DMS114 treated with DMSO at 0.1 percent for 48 hours (cell line): ENCODE results near the gene ARHGEF26.

ENCODE experiments used
- DNase-seq: peaks from one replicate; lab custom pipeline; 2025; ENCODE audit not compliant: unreplicated experiment; lab: John Stamatoyannopoulos, UW

ARHGEF26 gene

DNA sequence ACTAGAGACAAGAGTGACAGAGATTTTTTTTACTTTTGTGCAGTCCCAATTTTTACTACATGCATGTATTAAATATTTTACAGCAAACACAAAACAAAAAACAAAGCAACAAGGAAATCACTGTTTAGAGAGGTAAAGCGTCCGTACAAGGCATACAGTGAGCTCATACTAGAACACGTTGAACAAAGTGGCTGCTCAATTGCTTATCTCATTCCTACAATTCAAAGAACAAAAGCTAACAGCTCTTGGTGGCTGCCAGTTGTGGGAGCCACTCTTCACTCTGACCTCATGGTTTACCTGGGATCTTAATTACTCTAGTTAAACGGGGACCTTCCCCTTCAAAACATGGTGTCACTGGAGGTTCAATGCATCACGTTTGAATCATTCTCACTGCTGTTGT, 7.6 kb upstream of the ARHGEF26 start:
- DNase-seq, result no peak

DNA sequence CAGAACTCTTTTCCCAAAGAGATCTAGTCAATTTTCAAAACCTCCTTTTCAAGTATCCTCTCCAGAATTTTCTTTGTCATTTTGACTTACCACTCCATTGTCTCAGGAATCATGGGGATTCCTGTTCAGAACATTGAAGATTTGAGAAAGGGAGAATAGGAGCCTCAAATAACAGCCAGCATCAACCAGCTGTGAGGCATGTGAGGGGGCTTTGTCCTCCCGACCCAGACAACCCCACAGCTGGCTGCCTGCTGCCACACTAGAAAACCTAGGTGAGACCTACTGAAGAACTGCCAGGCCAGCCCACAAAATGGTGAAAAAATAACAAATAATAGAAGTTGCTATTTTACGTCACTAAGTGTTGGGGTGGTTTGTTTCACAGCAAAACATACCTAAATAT, 5.9 kb upstream of the ARHGEF26 start:
- DNase-seq, result no peak

DNA sequence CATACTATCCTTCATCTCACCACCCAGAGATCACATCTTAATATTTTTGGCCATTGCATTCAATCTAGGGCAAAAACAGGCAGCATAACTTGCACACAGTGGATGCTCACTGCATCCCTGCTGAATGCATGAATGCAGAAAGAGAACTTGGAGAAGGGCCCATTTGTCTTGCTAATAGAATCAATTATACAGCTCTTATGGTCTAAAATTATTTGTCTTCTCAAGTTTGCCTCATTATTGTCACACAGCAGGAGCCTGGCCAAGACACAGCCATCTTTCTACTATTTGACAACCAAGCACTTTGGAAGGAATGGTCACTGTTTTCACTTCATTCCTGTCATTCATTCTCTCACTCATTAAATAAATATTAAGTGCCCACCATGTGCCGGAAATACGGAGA, 1.2 kb upstream of the ARHGEF26 start:
- no peak for DNase-seq

DNA sequence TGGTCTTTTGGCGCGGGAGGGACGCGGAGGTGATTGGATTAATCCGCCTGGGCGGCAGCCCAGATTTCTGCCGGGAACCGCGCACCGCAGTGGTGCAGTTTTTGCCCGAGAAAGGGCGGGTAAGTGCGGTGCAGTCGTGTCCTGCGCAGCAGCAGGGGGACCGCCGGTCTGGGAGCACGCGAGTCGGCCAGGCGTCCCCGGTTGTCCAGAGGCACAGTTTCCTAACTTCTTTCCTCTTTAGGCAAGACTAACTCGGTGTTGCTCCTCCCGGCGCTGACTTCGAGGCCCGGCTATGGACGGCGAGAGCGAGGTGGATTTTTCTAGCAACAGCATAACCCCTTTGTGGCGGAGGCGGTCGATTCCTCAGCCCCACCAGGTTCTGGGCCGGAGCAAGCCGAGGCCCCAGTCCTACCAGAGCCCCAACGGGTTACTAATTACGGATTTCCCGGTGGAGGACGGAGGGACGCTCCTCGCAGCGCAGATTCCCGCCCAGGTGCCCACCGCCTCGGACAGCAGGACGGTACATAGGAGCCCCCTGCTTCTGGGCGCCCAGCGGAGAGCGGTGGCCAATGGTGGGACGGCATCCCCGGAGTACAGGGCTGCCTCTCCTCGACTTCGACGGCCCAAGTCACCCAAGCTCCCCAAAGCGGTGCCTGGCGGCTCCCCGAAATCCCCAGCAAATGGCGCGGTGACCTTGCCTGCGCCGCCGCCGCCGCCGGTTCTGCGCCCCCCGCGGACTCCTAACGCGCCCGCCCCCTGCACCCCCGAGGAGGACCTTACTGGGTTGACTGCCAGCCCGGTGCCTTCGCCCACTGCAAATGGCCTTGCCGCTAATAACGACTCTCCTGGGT, 736 bp downstream of the ARHGEF26 start:
- DNase-seq, result peak; percentile 9

DNA sequence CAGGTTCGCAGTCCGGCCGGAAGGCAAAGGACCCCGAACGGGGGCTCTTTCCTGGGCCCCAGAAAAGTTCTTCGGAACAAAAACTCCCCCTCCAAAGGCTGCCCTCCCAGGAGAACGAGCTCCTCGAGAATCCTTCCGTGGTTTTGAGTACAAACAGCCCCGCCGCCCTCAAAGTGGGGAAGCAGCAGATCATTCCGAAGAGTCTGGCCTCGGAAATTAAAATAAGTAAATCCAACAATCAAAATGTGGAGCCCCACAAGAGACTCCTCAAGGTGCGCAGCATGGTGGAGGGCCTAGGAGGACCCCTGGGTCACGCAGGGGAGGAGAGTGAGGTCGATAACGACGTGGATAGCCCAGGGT, 1.3 kb downstream of the ARHGEF26 start:
- no peak for DNase-seq

DNA sequence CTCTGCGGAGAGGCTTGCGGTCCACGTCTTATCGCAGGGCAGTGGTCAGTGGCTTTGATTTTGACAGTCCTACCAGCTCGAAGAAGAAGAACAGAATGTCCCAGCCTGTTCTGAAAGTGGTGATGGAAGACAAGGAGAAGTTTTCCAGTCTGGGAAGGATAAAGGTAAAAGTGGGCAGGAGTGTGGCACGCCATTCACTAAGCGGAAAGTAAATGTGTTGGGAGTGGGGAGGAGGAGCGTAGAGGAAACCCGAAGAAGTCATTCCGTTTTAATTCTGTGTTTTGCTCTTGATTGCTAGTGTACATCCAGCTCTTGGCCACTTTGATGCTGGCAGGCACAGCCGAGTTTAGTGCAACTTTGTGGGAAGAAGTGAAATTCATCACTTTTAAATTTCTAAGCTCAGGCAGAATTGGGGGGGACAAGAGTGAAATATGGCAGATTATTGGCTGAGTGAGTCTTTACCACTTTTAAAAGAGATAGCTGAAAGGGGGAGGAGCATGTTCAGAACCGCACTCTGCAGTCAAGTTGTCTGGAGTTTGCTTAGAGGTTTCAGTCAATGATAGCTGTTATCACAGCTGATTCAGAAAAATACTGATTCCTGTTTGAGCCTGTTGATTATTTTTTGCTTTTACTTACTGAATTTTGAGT, 1.8 kb downstream of the ARHGEF26 start:
- no peak for DNase-seq

DNA sequence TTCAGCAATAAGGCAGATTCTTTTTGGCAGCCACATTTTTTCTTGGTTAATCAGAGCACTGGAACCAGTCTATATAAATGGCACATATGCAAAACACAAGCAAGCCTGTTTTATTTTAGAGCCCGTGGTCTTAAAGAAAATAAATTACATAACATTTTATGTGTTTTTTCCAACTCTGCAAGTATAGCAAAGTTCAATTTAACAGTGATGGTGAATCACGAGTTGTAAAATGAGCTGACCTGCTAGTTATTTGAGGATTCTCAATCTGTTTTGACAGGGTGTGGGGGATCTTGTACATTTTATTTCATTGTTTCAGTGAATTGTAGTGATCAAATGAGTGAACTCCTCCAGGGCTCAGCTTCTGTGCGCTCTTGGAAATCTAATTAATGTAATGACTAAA, 2.7 kb downstream of the ARHGEF26 start:
- DNase-seq, result no peak

DNA sequence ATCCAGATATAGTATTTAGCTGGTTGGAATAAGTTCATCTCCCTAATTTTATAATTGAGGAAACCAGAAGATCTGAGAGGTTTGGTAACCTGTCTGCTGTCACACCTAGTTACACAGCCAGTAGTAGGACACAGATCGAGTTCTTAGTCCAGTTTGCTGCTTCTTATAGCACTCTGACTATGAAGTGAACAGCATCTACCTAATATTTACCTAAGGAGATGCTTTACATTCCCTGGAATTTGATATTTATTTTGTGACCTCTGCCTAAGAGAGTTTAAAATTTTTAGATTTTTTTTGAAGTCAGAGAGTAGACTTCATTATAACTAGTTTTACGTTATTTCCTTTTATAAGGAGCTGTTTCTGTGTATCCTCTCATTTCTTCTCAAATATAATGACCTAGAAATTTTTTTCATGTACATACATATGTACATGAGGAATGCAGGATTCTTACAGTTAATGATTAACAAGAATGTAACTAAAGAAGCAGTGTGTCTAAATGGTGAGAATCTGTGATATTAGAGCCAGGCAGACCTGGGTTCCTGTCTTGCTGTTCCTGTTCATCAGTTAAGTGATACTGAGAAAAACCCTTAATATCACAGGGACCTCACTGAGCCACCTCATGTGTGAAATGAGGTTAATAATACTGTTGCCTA, 4.3 kb downstream of the ARHGEF26 start:
- no peak for DNase-seq

DNA sequence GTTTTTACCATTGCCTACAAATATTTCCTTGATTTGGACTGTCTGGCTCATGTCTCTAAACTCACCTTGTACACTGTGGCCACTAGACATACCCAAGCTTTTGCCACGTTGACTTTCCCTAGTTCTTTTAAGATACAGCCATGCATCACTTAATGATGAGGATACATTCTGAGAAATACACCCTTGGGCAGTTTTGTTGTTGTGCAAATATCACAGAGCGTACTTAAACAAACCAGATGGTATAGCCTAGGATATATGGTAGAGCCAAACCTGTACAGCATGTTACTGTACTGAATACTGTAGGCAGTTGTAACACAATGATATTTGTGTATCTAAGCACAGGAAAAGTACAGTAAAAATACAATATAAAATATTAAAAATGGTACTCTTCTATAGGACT, 5.5 kb downstream of the ARHGEF26 start:
- DNase-seq, result no peak

DNA sequence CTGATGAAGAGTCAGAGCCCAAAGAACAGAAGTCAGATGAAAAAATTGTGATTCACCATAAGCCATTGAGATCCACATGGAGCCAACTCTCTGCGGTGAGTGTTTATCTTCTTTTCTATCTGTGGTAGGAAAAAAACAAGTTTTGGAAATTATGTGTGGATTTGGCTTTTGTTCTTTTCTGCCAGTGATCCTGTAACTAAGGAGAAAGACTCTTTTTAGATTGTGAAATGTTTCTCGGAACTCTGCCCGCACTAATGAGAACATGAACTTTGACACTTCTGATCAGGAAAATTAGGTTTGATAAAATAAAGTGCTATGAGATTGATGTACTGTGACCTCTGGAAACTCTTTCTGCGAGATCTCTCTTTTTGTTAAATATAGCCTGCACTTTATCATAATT, 8.4 kb downstream of the ARHGEF26 start:
- no peak for DNase-seq

DNA sequence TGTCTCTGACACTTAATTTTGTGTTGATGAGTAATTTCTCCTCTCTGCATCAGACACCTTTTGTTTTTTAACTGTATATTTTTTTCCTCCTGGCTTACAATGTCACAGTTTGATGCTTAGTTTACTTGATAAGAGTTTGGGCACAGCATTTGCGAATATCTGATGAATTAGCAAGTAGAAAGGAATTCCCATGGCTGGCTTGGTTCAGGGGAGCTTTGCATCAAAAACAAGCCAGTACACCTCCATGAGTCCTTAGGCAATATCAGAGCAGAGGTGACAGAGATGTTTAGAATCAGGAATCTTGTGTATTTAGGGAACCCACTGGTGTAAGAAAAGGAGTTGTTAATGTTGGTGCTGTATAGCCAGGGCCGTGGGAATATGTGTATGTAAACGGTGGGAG, 9.3 kb downstream of the ARHGEF26 start:
- no peak for DNase-seq

DNA sequence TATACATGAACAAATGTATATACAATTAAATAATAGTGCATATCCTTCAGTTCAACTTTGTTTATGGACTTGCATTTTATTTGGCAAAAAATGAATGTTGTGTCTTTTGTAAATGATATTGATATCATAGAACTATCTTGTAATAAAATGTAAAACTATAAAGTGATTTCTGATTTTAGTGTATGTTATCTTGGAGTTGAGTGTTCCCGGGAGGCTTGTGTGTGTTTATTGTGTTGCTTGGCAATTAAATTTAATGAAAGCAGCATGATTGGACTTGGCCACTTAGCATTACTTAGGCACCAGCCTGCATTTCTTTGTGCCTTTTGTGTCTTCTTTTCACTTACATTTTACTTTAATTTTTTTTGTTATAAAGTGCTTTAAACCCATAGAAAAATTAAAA, 10.6 kb downstream of the ARHGEF26 start:
- no peak for DNase-seq

DNA sequence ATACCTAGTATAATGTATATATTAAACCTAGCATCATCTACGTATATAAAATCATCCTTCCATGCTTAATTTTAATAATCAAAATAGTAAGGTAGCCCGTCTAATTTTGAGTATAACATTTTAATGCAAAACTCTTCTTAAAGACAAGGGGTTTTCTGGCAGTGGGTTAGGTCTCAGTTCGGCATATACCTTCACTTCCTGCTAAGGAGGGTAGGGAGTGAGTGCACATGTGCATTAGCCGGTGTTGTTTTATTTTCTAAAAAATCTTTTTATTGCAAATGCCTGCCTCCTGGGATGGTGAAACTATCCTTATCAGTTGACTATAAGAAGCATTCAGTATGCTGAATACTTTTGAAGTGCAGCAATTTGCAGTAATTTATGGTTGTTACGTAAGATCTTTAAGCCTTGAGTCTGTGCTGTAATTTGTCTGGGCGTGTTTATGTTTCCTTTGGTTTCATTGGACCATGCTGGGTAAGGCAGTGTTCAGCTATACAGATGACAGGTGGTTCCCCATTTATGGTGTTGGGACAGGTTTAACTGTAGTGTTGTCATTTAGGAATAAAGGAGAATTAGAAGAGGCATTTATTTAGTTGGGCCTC, 11.7 kb downstream of the ARHGEF26 start:
- DNase-seq, result no peak

DNA sequence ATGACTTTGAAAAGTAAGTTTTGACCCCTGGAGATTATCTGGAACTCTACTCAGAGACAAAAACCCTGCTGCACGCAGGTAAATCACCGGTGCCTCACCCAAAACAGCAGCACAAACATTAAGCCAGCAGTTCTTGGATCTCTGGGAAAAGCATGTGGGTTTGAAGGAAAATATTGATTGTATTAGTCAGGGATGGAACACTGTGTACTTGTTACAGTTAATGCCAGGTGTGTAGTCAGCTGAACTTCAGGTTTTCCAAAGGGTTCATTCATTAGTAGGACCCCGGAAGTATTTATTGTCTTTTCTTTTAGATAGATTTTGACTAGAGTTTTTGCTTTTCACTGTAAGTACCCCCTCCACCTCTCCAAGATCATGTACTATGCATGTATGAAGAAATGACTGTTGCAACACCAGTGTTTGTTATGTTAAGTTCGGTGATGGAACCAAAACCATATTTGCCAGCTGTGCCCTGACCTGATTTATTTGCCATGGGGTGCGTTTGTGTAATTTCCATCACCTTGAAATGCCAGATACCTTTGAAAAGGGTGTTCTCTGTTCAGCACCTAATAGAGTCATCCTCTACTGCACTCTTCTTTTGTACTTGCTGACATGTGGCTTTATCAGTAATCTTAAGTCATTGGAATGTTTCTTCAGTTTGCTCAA, 14.5 kb downstream of the ARHGEF26 start:
- DNase-seq, result no peak

DNA sequence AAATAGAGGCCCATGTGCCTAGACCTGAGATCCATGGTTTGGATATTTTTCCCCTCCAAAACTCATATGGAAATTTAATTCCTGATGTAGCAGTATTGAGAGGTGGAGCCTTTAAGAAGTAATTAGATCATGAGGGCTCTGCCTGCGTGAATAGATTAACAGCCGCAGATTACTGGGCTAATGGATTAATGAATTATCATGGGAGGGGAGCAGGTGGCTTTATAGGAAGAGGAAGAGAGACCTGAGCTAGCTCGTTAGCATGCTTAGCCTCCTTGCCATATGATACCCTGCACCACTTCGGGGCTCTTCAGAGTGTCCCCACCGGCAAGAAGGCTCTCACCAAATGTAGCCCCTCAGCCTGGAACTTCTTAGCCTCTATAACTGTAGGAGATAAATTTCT, 15.8 kb downstream of the ARHGEF26 start:
- DNase-seq, result no peak

DNA sequence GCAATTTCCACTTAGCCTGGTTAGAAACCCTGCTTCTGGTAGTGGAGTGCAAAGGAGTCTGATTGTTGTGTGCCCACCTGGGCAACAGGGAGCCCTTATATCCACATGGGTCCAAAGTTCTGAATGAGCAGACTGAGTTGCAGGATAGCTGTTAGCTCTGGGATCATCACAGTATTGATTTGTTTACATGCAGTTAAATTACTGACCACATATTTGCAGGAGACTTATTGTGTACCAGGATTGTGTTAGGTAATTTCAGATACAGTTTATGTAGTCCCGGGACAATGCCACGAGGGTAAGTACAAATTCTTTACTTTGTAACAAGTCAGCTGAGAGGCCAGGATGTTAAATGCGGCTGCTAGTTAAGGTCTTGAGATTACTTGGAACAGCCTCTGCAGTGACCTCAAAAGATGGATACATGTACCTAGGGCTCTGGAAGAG, 18.8 kb downstream of the ARHGEF26 start:
- DNase-seq, result no peak

DNA sequence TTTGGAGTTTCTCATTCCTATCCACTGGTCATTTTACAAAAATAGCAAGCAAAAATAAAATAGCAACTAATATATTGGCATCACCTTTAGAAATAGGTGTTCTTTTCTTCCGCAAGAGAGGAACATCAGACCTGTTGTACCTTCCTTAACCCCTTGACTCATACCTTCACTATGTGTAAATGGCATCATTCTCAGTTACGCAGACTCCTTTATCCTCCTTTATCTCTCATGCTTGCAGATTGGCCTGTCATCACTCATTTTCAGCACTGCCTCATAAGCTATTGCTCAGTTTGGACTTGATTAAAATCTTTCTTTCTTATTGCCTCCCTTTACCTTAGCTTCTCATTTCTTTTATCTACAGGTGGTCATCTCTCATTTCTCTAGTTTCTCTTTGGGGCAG, 21.4 kb downstream of the ARHGEF26 start:
- no peak for DNase-seq

DNA sequence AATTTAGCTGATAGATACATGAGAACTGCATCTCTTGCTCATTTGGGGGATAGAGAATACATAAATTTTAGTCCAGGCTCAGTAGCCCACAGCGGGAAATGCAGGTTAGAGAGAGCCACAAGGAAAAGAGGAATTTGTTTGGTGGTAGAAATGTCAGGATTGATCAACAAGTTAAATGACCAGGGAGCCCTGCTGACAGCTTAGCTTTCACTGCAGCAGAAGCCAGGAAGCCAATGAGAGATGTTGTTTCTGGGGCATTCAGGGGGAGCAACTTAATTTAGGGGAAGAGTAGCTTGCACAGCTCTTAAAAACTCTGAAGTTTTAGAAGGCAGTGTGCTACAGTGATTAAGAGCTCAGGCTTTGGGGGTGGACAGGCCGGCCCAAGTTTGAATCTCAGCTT, 22.7 kb downstream of the ARHGEF26 start:
- no peak for DNase-seq

DNA sequence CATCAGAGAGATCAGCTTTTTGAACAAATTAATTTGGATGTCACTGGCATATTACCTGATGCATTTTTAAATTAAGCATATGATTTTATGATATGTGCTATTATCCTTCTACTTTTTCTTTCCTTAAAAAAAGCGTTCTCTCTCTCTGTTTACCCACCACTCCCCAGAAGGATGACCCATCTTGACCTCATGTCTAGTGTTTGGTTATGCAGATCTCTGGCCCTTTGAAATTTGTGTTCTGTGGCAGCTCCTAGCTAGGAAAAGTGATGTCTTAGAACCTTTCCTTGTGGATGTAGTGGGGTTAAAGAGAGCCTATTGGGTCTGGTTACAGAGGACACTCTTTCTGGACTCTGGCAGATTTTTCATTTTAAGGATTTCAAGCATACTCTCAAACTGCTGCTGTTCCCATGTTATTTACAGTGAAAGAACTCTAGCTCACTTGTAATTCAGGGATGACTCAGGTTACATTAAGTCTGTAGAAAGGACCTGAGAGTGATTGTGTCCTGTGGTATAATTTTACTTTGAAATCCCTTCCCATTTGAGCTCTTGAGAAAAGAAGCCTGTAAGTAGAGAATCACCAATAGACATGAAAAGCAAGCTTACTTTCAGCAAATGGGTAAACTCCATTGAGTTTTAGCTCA, 23.8 kb downstream of the ARHGEF26 start:
- DNase-seq, result no peak

DNA sequence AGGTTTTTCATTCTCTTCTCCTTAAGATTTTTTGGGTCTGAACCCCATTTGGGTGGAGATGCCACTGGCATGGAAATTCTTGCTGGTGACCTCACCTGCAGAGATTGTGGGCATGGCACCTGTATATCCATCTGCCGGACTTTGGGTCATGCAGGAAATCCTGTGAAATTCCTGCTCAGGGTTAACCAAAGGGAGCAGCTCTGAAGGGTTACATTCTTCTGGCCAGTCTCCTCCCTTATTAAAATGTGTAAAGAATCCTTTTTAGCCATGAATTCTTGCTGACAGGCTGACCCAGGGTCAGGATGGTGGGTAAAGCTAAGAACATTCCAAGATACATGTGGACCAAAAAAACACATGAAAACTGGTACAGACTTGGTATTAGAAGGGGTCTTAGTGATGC, 27.4 kb downstream of the ARHGEF26 start:
- no peak for DNase-seq

DNA sequence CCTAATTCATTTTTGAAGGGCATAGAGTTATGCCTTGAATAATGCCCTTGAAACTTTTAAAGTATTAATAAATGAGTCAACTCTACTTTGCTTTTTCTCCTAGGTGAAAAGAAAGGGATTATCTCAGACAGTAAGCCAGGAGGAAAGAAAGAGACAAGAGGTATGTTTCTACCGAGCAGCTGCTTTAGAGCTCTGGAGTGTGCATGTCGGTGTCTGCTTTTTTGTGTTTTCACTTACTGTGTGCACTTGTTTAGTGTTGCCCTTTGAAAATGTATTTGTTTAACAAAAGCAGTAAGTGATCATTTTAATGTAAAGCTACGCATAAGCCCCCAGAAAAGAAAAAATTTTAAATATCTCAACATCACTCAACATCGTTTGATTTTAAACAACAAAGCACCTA, 28.1 kb downstream of the ARHGEF26 start:
- DNase-seq, result no peak
